Tibial nerve (tissue), 4 donors: ENCODE measurements around the gene PIGQ. TPM values are rescaled to one million over a fixed set of nuclear protein-coding genes. Genes with fewer than 3 reads are reported as not detected.

Source experiments
- DNase-seq, 2 donors: peaks; one replicate each; pipeline ENCODE4 v3.0.0-alpha.2; 2019; ENCODE audit warnings: low spot score in 2 of 2
- H3K27ac ChIP-seq, 4 donors: fragments of 200-600 bp; sonication (generic) in 3 of 4; one replicate each; pipeline ENCODE4 v1.5.1; 2017 to 2019; ENCODE audit warnings: mild to moderate bottlenecking in 1 of 4
- H3K27me3 ChIP-seq, 2 donors: fragments of 200-600 bp; sonication (generic) in 1 of 2; one replicate each; pipeline versions ENCODE4 v1.5.1 to v1.6.0; 2017 to 2019
- H3K36me3 ChIP-seq, 3 donors: fragments of 200-600 bp; sonication (generic); one replicate each; pipeline ENCODE4 v1.5.1; 2018 to 2019
- H3K4me1 ChIP-seq, 4 donors: fragments of 200-600 bp; sonication (generic) in 3 of 4; one replicate each; pipeline ENCODE4 v1.5.1; 2017 to 2019
- H3K4me3 ChIP-seq, 4 donors: fragments of 200-600 bp; sonication (generic) in 3 of 4; one replicate each; pipeline ENCODE4 v1.5.1; 2017 to 2019; ENCODE audit warnings: mild to moderate bottlenecking in 1 of 4, moderate library complexity in 1 of 4
- H3K9me3 ChIP-seq, 4 donors: fragments of 200-600 bp; sonication (generic) in 3 of 4; one replicate each; pipeline ENCODE4 v1.5.1; 2017 to 2019
- EP300 ChIP-seq, 2 donors: sonication (generic); formaldehyde crosslinking; IDR thresholded peaks; one replicate each; pipeline ENCODE4 v1.6.1; 2017; ENCODE audit warnings: antibody characterized with exemption in 2 of 2, mild to moderate bottlenecking in 1 of 2
- POLR2A ChIP-seq, 2 donors: fragments of 450-650 bp; IDR thresholded peaks; one replicate each; pipeline ENCODE4 v1.6.1; 2017; ENCODE audit warnings: antibody characterized with exemption in 2 of 2, mild to moderate bottlenecking in 2 of 2, moderate library complexity in 2 of 2
- WGBS, 2 donors: methylation state at CpG; one replicate each; pipeline ENCODE4 v1.1.5; 2018; 5-methylcytosine and 5-hydroxymethylcytosine counted together
- total RNA-seq, 4 donors: library from RNA; depleted of rRNA; stranded (reverse); fragments of >200 nt; gene quantifications; one replicate each; pipeline ENCODE4 v1.1.0, GENCODE V29; 2016
- TF ChIP-seq, protein P1 (sequence below), 5 experiments: fragments of 200-600 bp in 3 of 5; fragments of 450-650 bp in 2 of 5; sonication (generic) in 3 of 5; IDR thresholded peaks; one replicate each; pipeline ENCODE4 v1.5.1; 2016 to 2019; ENCODE audit warnings: antibody characterized with exemption in 5 of 5, mild to moderate bottlenecking in 3 of 5, moderate library complexity in 2 of 5

Gene PIGQ
- total RNA-seq, 4 donors from 2014 or later, result 49.2 to 89.6 (median 71.8) TPM

DNA sequence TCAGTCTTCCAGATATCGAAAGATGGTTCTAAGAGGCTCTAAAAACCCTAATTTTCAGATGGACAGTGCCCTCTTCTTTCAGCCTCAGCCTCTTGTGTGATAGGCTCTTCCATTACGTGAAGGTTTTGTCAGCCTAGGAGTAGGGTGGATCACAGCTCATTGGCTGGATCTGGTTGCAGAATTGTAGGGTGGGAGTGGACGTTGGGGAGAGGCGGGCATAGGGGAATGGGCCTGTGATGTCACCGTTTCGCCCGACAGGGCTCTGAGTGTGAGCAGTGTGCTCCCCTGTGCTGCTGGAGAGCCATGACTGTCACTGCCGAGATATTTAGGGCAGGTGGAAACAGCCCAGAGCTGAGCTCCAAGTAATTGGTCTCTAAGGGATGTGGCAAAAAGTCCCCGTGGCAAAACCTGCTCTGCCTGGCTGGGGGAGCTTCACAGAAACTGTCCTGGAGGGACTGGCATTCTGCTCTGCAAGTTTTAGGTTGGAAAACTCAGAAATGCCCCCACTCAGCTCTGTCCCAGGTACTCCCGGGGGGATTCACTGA is 54.8 kb downstream of the PIGQ start:
- H3K27ac ChIP-seq, result no peak overlapping the region
- peaks cover 0 to 39% (median 7%) of the 10 kb centered on the region in 4 donors for H3K4me1 ChIP-seq
- 68 to 80% methylated on average over 8 to 10 of the region's 10 CpGs for WGBS, 2 donors
- TF ChIP-seq POLR2A (IDR thresholded peaks at IDR 0.05) (no peak), EP300 (IDR thresholded peaks at IDR 0.05) (no peak)
- TF ChIP-seq, protein P1, sequence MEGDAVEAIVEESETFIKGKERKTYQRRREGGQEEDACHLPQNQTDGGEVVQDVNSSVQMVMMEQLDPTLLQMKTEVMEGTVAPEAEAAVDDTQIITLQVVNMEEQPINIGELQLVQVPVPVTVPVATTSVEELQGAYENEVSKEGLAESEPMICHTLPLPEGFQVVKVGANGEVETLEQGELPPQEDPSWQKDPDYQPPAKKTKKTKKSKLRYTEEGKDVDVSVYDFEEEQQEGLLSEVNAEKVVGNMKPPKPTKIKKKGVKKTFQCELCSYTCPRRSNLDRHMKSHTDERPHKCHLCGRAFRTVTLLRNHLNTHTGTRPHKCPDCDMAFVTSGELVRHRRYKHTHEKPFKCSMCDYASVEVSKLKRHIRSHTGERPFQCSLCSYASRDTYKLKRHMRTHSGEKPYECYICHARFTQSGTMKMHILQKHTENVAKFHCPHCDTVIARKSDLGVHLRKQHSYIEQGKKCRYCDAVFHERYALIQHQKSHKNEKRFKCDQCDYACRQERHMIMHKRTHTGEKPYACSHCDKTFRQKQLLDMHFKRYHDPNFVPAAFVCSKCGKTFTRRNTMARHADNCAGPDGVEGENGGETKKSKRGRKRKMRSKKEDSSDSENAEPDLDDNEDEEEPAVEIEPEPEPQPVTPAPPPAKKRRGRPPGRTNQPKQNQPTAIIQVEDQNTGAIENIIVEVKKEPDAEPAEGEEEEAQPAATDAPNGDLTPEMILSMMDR (IDR thresholded peaks at IDR 0.05), result no peak
- no peak overlapping the region for H3K4me3 ChIP-seq
- H3K27me3 ChIP-seq, result no peaks in the 10 kb centered on the region
- H3K9me3 ChIP-seq, result no peaks in the 10 kb centered on the region
- H3K36me3 ChIP-seq, result peaks cover 0 to 45% (median 3%) of the 10 kb centered on the region in 3 donors
- DNase-seq, result no peak

DNA sequence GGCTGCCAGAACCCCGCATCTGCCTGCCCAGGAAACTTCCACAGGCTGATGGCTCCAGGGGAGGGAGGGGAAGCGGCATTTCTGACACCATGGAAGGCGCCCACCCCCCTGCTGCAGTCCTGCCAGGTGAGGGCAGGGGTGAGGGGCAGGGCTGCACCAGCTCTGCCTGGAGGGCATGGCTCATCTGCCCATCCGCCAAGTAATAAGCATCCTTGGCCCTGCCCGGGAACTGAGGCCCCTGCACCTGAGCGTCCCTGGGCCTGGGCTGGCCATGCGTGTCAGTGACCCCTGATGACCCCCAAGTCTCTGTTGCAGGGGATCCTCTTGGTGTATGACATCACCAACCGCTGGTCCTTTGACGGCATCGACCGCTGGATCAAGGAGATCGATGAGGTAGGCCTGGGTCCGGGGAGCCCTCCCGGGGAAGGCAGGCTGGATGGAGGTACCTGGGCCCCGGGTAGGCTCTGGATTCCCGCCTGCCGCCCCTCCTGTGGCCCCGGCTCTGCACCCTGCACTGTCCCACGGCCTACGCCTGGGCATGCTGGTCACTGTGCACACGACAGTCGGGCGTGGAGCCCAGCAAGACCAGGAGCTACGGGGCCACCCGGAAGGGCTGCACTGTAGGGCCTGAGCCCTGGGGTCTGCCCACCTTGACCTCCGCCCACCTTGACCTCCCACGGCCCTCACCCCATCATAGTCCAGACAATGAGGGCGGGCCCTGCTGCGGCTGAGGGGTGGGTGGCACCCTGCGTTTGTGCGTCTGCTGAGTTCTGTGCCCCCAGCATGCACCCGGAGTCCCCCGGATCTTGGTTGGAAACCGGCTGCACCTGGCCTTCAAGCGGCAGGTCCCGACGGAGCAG is 55.6 kb downstream of the PIGQ start:
- DNase-seq, result no peak
- H3K36me3 ChIP-seq, result peaks cover 0 to 41% (median 3%) of the 10 kb centered on the region in 3 donors
- H3K27me3 ChIP-seq, result no peaks in the 10 kb centered on the region
- no peak overlapping the region for H3K27ac ChIP-seq
- peaks cover 0 to 46% (median 15%) of the 10 kb centered on the region in 4 donors for H3K4me1 ChIP-seq
- TF ChIP-seq POLR2A (IDR thresholded peaks at IDR 0.05) (no peak), EP300 (IDR thresholded peaks at IDR 0.05) (no peak)
- TF ChIP-seq, protein P1 (IDR thresholded peaks at IDR 0.05), result no peak
- WGBS, 2 donors, result 91 to 94% methylated on average over 21 to 30 of the region's 37 CpGs
- H3K4me3 ChIP-seq, result no peak overlapping the region
- H3K9me3 ChIP-seq, result no peaks in the 10 kb centered on the region

DNA sequence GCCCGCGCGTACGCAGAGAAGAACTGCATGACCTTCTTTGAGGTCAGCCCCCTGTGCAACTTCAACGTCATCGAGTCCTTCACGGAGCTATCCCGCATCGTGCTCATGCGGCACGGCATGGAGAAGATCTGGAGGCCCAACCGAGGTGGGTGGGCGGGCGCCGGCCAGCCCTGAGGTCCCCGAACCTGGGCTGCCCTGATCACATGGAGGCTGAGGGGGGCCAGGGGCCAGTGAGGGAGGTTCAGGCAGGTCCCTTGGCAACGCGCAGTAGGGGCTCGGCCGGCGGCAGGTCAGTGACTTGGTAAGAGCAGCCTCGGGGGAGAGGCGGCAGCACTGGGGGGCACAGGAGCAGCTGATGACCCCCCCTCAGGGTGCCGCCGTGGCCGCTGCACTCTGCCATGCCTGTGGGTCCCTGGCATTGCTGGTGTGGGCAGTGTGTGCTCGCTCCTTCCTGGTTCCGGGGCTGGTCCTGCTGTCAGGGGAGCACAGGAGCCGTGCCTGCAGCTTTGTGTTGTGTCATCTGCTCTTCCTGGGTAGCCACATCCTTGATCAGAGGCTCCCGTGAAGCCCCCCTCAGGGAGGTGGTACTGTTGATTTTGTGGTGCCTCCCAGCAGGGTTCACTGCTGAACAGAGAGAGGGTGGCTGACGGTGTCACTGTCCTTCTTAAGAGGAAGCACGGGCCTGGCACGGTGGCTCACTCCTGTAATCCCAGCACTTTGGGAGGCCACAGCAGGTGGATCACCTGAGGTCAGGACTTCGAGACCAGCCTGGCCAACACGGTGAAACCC is 56.4 kb downstream of the PIGQ start:
- no peak for DNase-seq
- TF ChIP-seq, protein P1 (IDR thresholded peaks at IDR 0.05), result no peak
- TF ChIP-seq EP300 (IDR thresholded peaks at IDR 0.05), result no peak
- no peak for TF ChIP-seq POLR2A (IDR thresholded peaks at IDR 0.05)
- Histone ChIP-seq H3K4me1 (peaks cover 0 to 51% (median 23%) of the 10 kb centered on the region in 4 donors), H3K27ac (peak overlapping the region in 1 of 4 donors; percentile 36), H3K27me3 (no peaks in the 10 kb centered on the region), H3K4me3 (no peak overlapping the region), H3K36me3 (peaks cover 0 to 41% (median 3%) of the 10 kb centered on the region in 3 donors), H3K9me3 (no peaks in the 10 kb centered on the region)
- 92 to 93% methylated on average over 28 to 32 of the region's 35 CpGs for WGBS, 2 donors

GRCh38 chr16:626787-627453 is 57.2 kb downstream of the PIGQ start:
- H3K27ac ChIP-seq, result peak overlapping the region in 2 of 4 donors; percentile 17 to 73
- no peaks in the 10 kb centered on the region for H3K27me3 ChIP-seq
- DNase-seq, result no peak
- H3K4me1 ChIP-seq, result peaks cover 0 to 49% (median 25%) of the 10 kb centered on the region in 4 donors
- 84 to 87% methylated on average over 26 to 28 of the region's 29 CpGs for WGBS, 2 donors
- no peak for TF ChIP-seq EP300 (IDR thresholded peaks at IDR 0.05)
- TF ChIP-seq, protein P1 (IDR thresholded peaks at IDR 0.05), result no peak
- H3K4me3 ChIP-seq, result no peak overlapping the region
- H3K36me3 ChIP-seq, result peaks cover 0 to 41% (median 3%) of the 10 kb centered on the region in 3 donors
- H3K9me3 ChIP-seq, result no peaks in the 10 kb centered on the region
